Measurements from ENCODE around the gene GSTA2.
A peak's percentile ranks its signal among the peaks of the same experiment; 100 is the strongest.
"Not testable (repeated sequence)": the region's sequence is repeated elsewhere in the genome, so short reads cannot be mapped to it uniquely, and the experiment has no call there.

GSTA2 gene

DNA sequence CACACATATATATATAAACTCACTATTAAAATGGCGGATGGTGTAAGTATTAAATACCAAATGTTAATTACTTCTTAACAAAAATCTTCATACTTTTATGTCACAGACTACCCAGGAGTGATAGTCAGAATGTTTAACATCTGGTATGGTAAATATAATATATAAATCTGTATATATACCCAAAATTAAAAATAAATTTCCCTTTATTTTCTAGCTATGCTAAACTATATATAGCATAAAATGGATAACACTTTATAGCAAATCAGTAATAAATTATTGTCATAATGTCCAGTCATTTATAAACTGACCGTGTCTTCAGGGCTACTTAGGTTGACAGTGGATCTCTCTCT is 37.1 kb downstream of the GSTA2 start:
- no peak for DNase-seq (ENCODE audit: low read depth in 3 of 3, low spot score in 1 of 3)

DNA sequence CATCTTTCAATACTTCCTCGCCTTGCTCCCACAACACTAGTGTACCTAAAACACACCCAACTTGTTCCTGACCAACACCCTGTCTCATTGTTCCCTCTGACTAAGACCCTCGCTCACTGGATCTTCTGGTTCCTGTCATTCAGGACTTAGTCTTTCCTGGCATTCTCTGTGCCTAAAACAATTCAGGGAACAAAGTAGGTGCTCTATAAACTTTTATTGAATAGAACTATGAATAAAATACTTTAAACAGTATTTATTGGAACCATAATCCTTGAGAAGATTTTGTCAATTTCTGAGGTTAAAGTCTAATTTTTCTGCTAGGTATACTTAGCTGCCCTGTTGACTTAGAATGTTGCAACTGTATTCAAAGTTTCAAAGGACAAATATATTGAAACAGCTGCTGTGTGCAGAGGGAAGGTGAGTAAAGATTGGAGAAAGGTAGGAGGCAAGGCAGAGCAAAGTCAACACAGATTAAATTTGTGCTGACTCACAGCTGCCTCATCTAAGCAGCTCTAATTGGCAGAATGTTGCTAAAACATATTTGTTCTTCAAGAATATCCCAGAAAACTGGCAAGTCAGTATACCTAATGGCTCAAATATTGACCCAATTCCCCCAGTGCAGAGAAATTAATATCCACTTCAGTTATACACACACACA is 37.6 kb downstream of the GSTA2 start:
- DNase-seq (ENCODE audit: low read depth in 3 of 3, low spot score in 1 of 3), result no peak

DNA sequence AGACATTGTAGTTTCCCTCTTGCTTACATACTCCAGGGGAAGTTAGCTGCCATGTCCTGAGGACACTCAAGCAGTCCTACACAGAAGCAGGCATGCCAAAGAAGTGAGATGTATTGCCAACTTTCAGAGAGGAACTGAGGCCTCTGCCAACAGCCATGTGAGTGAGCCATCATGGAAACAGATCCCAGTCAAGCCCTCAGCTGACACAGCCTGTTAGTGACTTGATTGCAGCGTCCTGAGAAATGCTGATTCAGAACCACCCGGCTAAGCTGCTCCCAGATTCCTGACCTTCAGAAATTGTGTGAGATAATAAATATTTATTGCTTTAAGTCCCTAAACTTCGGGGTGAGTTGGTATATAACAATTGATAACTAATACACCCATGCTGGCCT is 38.1 kb downstream of the GSTA2 start:
- DNase-seq (ENCODE audit: low read depth in 3 of 3, low spot score in 1 of 3), result no peak

DNA sequence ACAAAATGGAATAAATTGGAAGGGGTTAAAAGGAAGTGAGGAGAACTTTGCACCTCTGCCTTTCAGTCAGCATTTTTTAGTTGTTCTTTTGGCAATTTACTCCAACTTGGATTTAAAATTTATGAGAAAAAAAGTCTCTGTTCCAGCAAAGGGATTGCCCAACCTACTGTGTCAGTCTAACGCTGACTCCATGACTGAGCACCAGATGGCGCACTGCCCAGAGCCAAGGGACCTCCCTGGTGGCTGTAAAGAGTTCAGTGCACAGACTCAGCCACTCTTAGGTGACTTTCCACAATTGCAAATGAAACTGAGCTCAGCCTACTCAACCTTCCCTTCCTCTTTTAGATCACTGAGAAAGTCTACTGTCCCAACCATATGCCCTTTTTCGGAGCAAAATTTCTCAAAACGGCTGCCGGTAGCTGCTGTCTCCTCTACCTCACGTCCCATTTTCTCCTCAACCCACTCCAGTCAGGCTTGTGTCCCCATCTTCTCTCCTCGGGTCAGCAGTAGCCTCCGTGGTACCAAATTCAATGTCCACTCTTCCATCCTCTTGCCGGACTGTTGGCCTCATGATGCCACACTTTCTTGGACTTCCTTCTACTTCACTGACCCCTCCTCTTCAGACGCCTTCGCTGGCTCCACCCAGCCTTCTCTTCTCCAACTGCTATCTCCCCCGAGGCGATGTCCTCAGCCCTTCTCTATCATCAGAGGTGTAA is 38.7 kb downstream of the GSTA2 start:
- peak in 2 of 3 donors; percentile 4 to 39 for DNase-seq (ENCODE audit: low read depth in 3 of 3, low spot score in 1 of 3)

- DNase-seq (ENCODE audit: low read depth in 3 of 3, low spot score in 1 of 3), result no peak
Observed at GRCh38 chr6:52724042-52724405, 39.3 kb downstream of the GSTA2 start.

- no peak for DNase-seq (ENCODE audit: low read depth in 3 of 3, low spot score in 1 of 3)
Observed at GRCh38 chr6:52720321-52720720, 43.0 kb downstream of the GSTA2 start.

DNA sequence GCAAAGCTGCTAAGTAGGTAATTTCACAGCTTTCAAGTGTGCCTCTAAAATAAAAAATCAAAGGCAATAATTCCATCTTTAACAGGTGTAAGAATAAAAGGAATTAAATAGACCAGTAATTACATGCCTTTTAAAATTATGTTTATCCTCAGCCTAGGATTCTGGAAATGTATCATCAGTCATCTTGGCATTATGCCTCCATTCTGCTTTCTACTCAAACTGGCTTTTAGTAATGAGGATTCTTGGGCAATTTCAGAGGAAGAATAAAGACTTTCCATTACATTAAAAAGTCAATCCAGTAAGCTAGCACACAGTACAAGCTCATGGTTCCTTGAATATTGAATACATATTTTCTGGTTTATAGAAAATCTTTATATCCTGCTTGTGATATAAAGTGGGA is 44.7 kb downstream of the GSTA2 start:
- DNase-seq (ENCODE audit: low read depth in 3 of 3, low spot score in 1 of 3), result no peak

- not testable (repeated sequence) for DNase-seq (ENCODE audit: low read depth in 3 of 3, low spot score in 1 of 3)
Observed at GRCh38 chr6:52714761-52715160, 48.5 kb downstream of the GSTA2 start.

GRCh38 chr6:52712136-52712535 is 51.1 kb downstream of the GSTA2 start:
- DNase-seq (ENCODE audit: low read depth in 3 of 3, low spot score in 1 of 3), result no peak

DNA sequence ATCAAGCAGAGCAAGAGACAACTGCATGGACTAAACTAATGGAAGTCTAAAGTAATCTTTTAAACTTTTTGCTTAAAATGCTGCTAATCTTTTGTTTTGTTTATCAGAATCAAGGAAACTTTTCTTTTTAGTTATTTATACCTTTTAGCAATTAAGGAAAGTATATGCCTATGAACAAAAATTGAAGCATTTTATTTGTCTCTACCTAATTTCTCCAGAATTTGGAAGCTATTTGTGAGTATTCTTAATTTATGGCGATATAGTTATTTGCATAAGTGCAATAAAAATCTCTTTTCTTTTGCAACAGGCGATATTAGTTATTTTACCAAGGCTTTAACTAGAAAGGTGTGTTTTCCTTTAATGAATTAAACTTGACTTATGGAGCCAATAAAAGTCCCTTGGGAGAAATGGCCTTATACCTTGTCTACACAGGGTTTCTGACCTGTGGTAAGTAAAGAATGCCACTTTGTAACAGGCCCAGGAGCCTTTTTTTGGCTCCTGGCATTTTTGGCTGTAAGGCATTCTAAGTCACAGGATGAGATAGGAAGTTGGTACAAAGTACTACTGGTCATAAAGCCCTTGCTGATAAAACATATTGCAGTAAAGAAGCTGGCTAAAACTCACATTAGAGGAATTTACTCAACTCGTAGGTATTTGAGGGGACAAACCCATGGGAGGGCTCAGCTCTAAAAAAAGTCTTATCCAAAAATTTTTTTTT is 55.2 kb downstream of the GSTA2 start:
- no peak for DNase-seq (ENCODE audit: low read depth in 3 of 3, low spot score in 1 of 3)

DNA sequence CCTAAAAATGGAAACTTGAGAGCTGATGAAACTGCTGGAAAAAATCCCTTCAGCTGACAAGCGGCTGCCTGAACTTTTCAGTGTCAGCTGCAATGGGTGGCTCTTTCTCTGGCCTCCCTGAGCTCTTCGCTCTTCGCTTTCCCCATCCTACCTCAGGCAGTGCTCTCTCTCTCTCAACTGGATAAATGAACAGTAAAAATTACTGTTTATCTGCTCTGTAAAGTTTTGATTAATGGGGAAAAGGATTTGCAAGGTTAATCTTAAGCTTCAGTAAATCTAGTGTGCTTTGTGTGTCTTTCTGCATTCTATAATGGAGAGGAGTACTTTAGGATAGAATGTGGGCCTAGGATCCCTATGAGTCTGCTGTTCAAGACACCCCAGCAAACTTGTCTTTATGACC is 57.3 kb downstream of the GSTA2 start:
- DNase-seq (ENCODE audit: low read depth in 3 of 3, low spot score in 1 of 3), result no peak

DNA sequence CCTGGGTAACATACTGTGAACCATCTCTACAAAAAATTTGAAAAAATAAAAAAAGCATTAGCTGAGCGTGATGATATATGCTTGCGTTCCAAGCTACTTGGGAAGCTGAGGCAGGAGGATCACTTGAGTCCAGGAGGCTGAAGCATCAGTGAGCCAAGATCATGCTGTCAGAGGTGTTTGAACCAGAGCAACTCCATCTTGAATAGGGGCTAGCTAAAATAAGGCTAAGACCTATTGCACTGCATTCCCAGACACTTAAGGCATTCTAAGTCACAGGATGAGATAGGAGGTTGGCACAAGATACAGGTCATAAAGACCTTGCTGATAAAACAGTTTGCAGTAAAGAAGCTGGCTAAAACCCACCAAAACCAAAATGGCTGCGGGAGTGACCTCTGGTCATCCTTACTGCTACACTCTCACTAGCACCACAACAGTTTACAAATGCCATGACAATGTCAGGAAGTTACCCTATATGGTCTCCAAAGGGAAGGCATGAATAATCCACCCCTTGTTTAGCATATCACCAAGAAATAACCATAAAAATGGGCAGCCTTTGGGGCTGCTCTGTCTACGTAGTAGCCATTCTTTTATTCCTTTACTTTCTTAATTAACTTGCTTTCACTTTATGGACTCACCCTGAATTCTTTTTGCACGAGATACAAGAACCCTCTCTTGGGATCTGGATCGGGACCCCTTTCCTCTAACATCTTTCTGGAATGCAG is 58.3 kb downstream of the GSTA2 start:
- not testable (repeated sequence) for DNase-seq (ENCODE audit: low read depth in 3 of 3, low spot score in 1 of 3)

DNA sequence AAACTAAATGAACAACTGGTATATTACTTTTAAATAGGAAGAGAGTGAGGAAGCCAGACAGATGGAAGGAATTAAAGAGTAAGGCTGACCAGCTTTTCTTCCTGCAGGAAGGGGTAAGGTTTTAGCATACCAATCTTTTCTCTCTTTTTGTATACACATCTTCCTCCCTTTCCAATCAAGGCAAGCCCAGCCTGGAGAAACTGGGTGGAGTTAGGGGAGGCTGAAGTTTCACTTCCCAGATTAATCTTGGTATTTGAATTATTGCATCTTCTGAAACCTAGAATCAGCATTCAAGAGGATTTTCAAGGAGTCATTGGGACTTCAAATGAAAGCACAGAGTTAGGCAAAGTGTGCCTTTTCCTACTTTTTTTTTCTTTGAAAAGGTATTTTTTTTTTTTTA is 59.2 kb downstream of the GSTA2 start:
- no peak for DNase-seq (ENCODE audit: low read depth in 3 of 3, low spot score in 1 of 3)
